A549 (cell line): Measurements from ENCODE around the gene SZT2. TPM values are rescaled to one million over a fixed set of nuclear protein-coding genes. Genes with fewer than 3 reads are reported as not detected.

ENCODE experiments used
- ATAC-seq, 2 experiments: fragments of 200-7000 bp in 1 of 2; fragments of >200 bp in 1 of 2; cut with Nextera tagmentation in 1 of 2; cut with Tn5 transposase in 1 of 2; 3 replicates each; pipeline versions ENCODE4 v1.8.0 to v1.9.1; 2018 to 2020; ENCODE audit warnings: mild to moderate bottlenecking in 1 of 2, moderate library complexity in 1 of 2
- CTCF ChIA-PET: fragments of 300-600 bp; sonication (Branson Sonifier 250); formaldehyde crosslinking; extraction: SDS; loops from one replicate; lab custom pipeline; 2021; ENCODE audit warnings: antibody characterized with exemption, inconsistent platforms; lab: Yijun Ruan, JAX
- POLR2A ChIA-PET: fragments of 350-600 bp; formaldehyde crosslinking; extraction: SDS; loops from one replicate; lab custom pipeline; 2021; ENCODE audit warnings: antibody characterized with exemption, inconsistent platforms; lab: Yijun Ruan, JAX
- DNase-seq, 2 experiments: peaks; one replicate each; pipeline versions ENCODE4 v3.0.0 to v3.0.0-alpha.2; 2011 to 2016; ENCODE audit warnings: low read depth in 1 of 2, low spot score in 1 of 2
- FAIRE-seq: peaks from 2 replicates; lab custom pipeline; 2011; peaks lifted over from hg19 to GRCh38; lab: Jason Lieb, UNC
- H3K27ac ChIP-seq, 2 experiments: fragments of >200 bp; sonication (Bioruptor Twin); formaldehyde crosslinking; 3 replicates each; pipeline ENCODE4 v1.5.1; 2016 to 2017
- H3K4me1 ChIP-seq: fragments of >200 bp; sonication (Bioruptor Twin); formaldehyde crosslinking; 3 replicates; pipeline ENCODE4 v1.6.1; 2016
- H3K4me2 ChIP-seq: fragments of >200 bp; sonication (Bioruptor Twin); formaldehyde crosslinking; 3 replicates; pipeline ENCODE4 v1.6.1; 2016
- H3K4me3 ChIP-seq: fragments of >200 bp; sonication (Bioruptor Twin); formaldehyde crosslinking; 3 replicates; pipeline ENCODE4 v1.5.1; 2016
- H3K9me3 ChIP-seq: fragments of >200 bp; sonication (Bioruptor Twin); formaldehyde crosslinking; 3 replicates; pipeline ENCODE4 v1.6.1; 2016
- BCL3 ChIP-seq: fragments of >200 bp; sonication (Bioruptor Twin); formaldehyde crosslinking; IDR thresholded peaks from 3 replicates; pipeline ENCODE4 v1.6.1; 2016
- CBX2 ChIP-seq: fragments of 200-600 bp; sonication (generic); IDR thresholded peaks from 2 replicates; pipeline ENCODE4 v1.6.1; 2016; ENCODE audit warnings: low read depth, mild to moderate bottlenecking, borderline replicate concordance
- CBX8 ChIP-seq: fragments of 200-600 bp; sonication (generic); IDR thresholded peaks from 2 replicates; pipeline ENCODE4 v1.6.1; 2016
- CHD2 ChIP-seq: fragments of 150-350 bp; IDR thresholded peaks from 2 replicates; pipeline ENCODE4 v1.6.1; 2014; ENCODE audit warnings: low read length; ENCODE audit not compliant: partially characterized antibody
- EHF ChIP-seq: fragments of 250-450 bp; sonication (Bioruptor Pico); IDR thresholded peaks from 2 replicates; pipeline ENCODE4 v1.5.0; 2020; ENCODE audit warnings: mild to moderate bottlenecking
- EHMT2 ChIP-seq: fragments of 200-600 bp; sonication (generic); IDR thresholded peaks from 2 replicates; pipeline ENCODE4 v1.6.1; 2016; ENCODE audit warnings: antibody characterized with exemption, low read depth, mild to moderate bottlenecking, moderate library complexity
- FOSB ChIP-seq: fragments of 250-450 bp; sonication (Bioruptor Pico); IDR thresholded peaks from 2 replicates; pipeline ENCODE4 v1.5.0; 2020; ENCODE audit warnings: mild to moderate bottlenecking, moderate library complexity
- FOXS1 ChIP-seq: fragments of 250-450 bp; sonication (Bioruptor Pico); IDR thresholded peaks from 2 replicates; pipeline ENCODE4 v1.5.0; 2020; ENCODE audit warnings: mild to moderate bottlenecking, moderate library complexity
- HOXA7 ChIP-seq: fragments of 250-450 bp; sonication (Bioruptor Pico); IDR thresholded peaks from 2 replicates; pipeline ENCODE4 v1.5.0; 2020; ENCODE audit warnings: mild to moderate bottlenecking, moderate library complexity
- HOXB13 ChIP-seq: fragments of 250-450 bp; sonication (Bioruptor Pico); IDR thresholded peaks from 2 replicates; pipeline ENCODE4 v1.5.0; 2020; ENCODE audit warnings: low read depth, mild to moderate bottlenecking, moderate library complexity
- HOXB5 ChIP-seq: fragments of 250-450 bp; sonication (Bioruptor Pico); IDR thresholded peaks from 2 replicates; pipeline ENCODE4 v1.5.0; 2020; ENCODE audit warnings: mild to moderate bottlenecking, moderate library complexity
- MAZ ChIP-seq: fragments of 150-350 bp; IDR thresholded peaks from 2 replicates; pipeline ENCODE4 v1.6.1; 2014; ENCODE audit warnings: antibody characterized with exemption, low read depth, low read length, borderline replicate concordance
- MYC ChIP-seq: IDR thresholded peaks from 2 replicates; pipeline ENCODE4 v1.6.1; 2012; ENCODE audit warnings: mild to moderate bottlenecking, inconsistent platforms, low read length, improper control_type of control experiment, borderline replicate concordance
- NPAS2 ChIP-seq: fragments of 250-450 bp; sonication (Bioruptor Pico); IDR thresholded peaks from 2 replicates; pipeline ENCODE4 v1.8.0; 2022; ENCODE audit warnings: mild to moderate bottlenecking, moderate library complexity, borderline replicate concordance
- NR3C1 ChIP-seq: fragments of >200 bp; sonication (Bioruptor Twin); formaldehyde crosslinking; IDR thresholded peaks from 3 replicates; pipeline ENCODE4 v1.6.1; 2017
- POLR2A ChIP-seq: IDR thresholded peaks from 2 replicates; pipeline ENCODE4 v1.6.1; 2012; ENCODE audit warnings: mild to moderate bottlenecking, low read length
- POLR2AphosphoS2 ChIP-seq: conservative IDR thresholded peaks from 2 replicates; pipeline ENCODE4 v1.6.1; 2012; ENCODE audit warnings: low read length, improper control_type of control experiment, inconsistent platforms
- RAD21 ChIP-seq, 2 experiments: fragments of >200 bp in 1 of 2; sonication (Bioruptor Twin) in 1 of 2; formaldehyde crosslinking in 1 of 2; IDR thresholded peaks in 1 of 2; conservative IDR thresholded peaks in 1 of 2; 2 replicates in 1 of 2; 3 replicates in 1 of 2; pipeline ENCODE4 v1.6.1; 2012 to 2018; ENCODE audit warnings: inconsistent platforms in 1 of 2
- RCOR1 ChIP-seq: fragments of 150-350 bp; IDR thresholded peaks from 2 replicates; pipeline ENCODE4 v1.6.1; 2014; ENCODE audit warnings: antibody characterized with exemption, low read length, low read depth
- REST ChIP-seq: fragments of 200-600 bp; sonication (generic); IDR thresholded peaks from 2 replicates; pipeline ENCODE4 v1.6.1; 2016; ENCODE audit warnings: antibody characterized with exemption, mild to moderate bottlenecking, moderate library complexity
- RNF2 ChIP-seq: fragments of 200-600 bp; sonication (generic); IDR thresholded peaks from 2 replicates; pipeline ENCODE4 v1.6.1; 2016; ENCODE audit warnings: low read depth, mild to moderate bottlenecking, antibody characterized with exemption, moderate library complexity, borderline replicate concordance
- TFCP2L1 ChIP-seq: fragments of 250-450 bp; sonication (Bioruptor Pico); IDR thresholded peaks from 2 replicates; pipeline ENCODE4 v1.5.0; 2021; ENCODE audit warnings: mild to moderate bottlenecking
- ZSCAN20 ChIP-seq: fragments of 250-450 bp; sonication (Bioruptor Pico); IDR thresholded peaks from 2 replicates; pipeline ENCODE4 v1.8.0; 2022; ENCODE audit warnings: mild to moderate bottlenecking, moderate library complexity
- WGBS: methylation state at CpG from one replicate; pipeline ENCODE4 v1.1.6; 2017; ENCODE audit errors: missing lambda C conversion rate; 5-methylcytosine and 5-hydroxymethylcytosine counted together
- polyA plus RNA-seq, 4 experiments: library from polyadenylated mRNA; depleted of rRNA in 3 of 4; stranded (reverse); fragments of >200 nt; fragmentation: RNase III in 1 of 4; extraction: RNeasy Plus Mini Kit Qiagen cat#74134 plus additional on column Dnase treatment in 1 of 4; gene quantifications; 2 replicates in 3 of 4; 3 replicates in 1 of 4; pipeline ENCODE4 v1.2.3, GENCODE V29; 2011 to 2017
- TF ChIP-seq, protein P1 (sequence below): fragments of 150-350 bp; IDR thresholded peaks from 2 replicates; pipeline ENCODE4 v1.6.1; 2014; ENCODE audit warnings: low read depth, mild to moderate bottlenecking, low read length
- TF ChIP-seq, protein P2 (sequence below): fragments of >200 bp; sonication (Bioruptor Twin); formaldehyde crosslinking; IDR thresholded peaks from 2 replicates; pipeline ENCODE4 v1.6.1; 2016

The SZT2 gene
- polyA plus RNA-seq, 2 of the 4 experiments (the other 2 are of a cell fraction): 6.1 to 6.5 TPM

- CTCF ChIA-PET: no interaction called here
Observed at GRCh38 chr1:43479414-43479813, 89.7 kb downstream of the SZT2 start.

GRCh38 chr1:43481491-43481890 is 91.8 kb downstream of the SZT2 start:
- TF ChIP-seq CBX8: no peak
- no peak for TF ChIP-seq MAZ
- TF ChIP-seq FOSB (CRISPR knock-in tag): no peak
- no peak for TF ChIP-seq HOXA7 (CRISPR knock-in tag)
- TF ChIP-seq RCOR1: no peak
- no peak for TF ChIP-seq NR3C1
- TF ChIP-seq BCL3: no peak
- TF ChIP-seq POLR2AphosphoS2: no peak
- TF ChIP-seq MYC: no peak
- TF ChIP-seq, protein P1, sequence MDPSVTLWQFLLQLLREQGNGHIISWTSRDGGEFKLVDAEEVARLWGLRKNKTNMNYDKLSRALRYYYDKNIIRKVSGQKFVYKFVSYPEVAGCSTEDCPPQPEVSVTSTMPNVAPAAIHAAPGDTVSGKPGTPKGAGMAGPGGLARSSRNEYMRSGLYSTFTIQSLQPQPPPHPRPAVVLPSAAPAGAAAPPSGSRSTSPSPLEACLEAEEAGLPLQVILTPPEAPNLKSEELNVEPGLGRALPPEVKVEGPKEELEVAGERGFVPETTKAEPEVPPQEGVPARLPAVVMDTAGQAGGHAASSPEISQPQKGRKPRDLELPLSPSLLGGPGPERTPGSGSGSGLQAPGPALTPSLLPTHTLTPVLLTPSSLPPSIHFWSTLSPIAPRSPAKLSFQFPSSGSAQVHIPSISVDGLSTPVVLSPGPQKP: no peak
- TF ChIP-seq RAD21 (conservative IDR thresholded peaks at IDR 0.05 in 1 of 2, IDR thresholded peaks at IDR 0.05 in 1 of 2): no peak
- TF ChIP-seq CHD2: no peak
- no peak for TF ChIP-seq TFCP2L1 (CRISPR knock-in tag)
- TF ChIP-seq HOXB13 (CRISPR knock-in tag): no peak
- TF ChIP-seq, protein P2, sequence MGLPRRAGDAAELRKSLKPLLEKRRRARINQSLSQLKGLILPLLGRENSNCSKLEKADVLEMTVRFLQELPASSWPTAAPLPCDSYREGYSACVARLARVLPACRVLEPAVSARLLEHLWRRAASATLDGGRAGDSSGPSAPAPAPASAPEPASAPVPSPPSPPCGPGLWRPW: no peak
- no peak for TF ChIP-seq ZSCAN20 (CRISPR knock-in tag)
- no peak for TF ChIP-seq EHMT2
- no peak for TF ChIP-seq FOXS1 (CRISPR knock-in tag)
- Histone ChIP-seq H3K4me3 (no peak overlapping the region), H3K4me2 (no peak overlapping the region), H3K9me3 (peaks cover 19% of the 10 kb centered on the region), H3K27ac (no peak overlapping the region), H3K4me1 (peaks cover 4% of the 10 kb centered on the region)
- no peak for FAIRE-seq
- POLR2A ChIA-PET: no interaction called here
- 82% methylated on average over 2 of the region's 2 CpGs for WGBS
- CTCF ChIA-PET: no interaction called here
- DNase-seq: no peak
- no peak for ATAC-seq

More at GRCh38 chr1:43479414-43479813, 89.7 kb downstream of the SZT2 start:
- POLR2A ChIA-PET: no interaction called here
- Histone ChIP-seq H3K4me1 (peaks cover 22% of the 10 kb centered on the region), H3K27ac (peak overlapping the region in 1 of 2 experiments; percentile 6; a peak in 1 of 6 replicates), H3K4me3 (no peak overlapping the region), H3K4me2 (no peak overlapping the region), H3K9me3 (peaks cover 19% of the 10 kb centered on the region)
- FAIRE-seq: no peak
- 80% methylated on average over 3 of the region's 3 CpGs for WGBS
- no peak for TF ChIP-seq NPAS2 (CRISPR knock-in tag)
- TF ChIP-seq RNF2: no peak
- TF ChIP-seq CBX2: no peak
- no peak for TF ChIP-seq EHF (CRISPR knock-in tag)
- no peak for TF ChIP-seq NR3C1
- TF ChIP-seq POLR2A: no peak
- TF ChIP-seq REST: no peak
- TF ChIP-seq HOXB5: no peak
- TF ChIP-seq HOXB13 (CRISPR knock-in tag): no peak
- TF ChIP-seq CHD2: no peak
- TF ChIP-seq POLR2AphosphoS2: no peak
- ATAC-seq: no peak
- DNase-seq: no peak
